B cell (primary cell): ENCODE measurements around the gene NAGLU.

Experiments used
- EZH2 ChIP-seq: IDR thresholded peaks from 2 replicates; pipeline ENCODE4 v1.6.1; 2012; ENCODE audit warnings: borderline replicate concordance, low read depth, mild to moderate bottlenecking, moderate library complexity, low read length; ENCODE audit not compliant: insufficient read depth, poor library complexity, severe bottlenecking
- TF ChIP-seq, protein P1 (sequence below): fragments of 200-600 bp; IDR thresholded peaks from one replicate; pipeline ENCODE4 v1.8.0; 2022; ENCODE audit warnings: antibody characterized with exemption, mild to moderate bottlenecking

DNA sequence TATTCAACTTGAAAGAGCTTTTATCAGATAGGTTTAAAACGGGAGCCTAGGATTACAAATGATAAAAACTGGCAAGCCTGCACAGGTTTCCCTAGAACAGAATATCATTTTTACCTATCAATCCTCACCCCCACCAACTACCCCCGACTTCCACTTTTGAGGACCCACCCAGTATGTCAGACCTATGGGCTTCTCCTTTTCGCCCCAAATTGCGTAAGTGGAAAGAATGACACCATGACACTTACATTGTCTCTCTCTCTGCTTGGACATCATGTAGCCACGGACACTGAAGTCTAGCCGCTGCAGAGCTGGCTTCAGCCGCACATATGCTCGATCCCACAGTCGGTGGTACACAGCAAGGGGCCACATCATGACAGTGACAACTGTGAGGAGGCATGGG is 48.8 kb downstream of the NAGLU start:
- TF ChIP-seq, protein P1, sequence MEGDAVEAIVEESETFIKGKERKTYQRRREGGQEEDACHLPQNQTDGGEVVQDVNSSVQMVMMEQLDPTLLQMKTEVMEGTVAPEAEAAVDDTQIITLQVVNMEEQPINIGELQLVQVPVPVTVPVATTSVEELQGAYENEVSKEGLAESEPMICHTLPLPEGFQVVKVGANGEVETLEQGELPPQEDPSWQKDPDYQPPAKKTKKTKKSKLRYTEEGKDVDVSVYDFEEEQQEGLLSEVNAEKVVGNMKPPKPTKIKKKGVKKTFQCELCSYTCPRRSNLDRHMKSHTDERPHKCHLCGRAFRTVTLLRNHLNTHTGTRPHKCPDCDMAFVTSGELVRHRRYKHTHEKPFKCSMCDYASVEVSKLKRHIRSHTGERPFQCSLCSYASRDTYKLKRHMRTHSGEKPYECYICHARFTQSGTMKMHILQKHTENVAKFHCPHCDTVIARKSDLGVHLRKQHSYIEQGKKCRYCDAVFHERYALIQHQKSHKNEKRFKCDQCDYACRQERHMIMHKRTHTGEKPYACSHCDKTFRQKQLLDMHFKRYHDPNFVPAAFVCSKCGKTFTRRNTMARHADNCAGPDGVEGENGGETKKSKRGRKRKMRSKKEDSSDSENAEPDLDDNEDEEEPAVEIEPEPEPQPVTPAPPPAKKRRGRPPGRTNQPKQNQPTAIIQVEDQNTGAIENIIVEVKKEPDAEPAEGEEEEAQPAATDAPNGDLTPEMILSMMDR: no peak
- TF ChIP-seq EZH2: no peak
